ENCODE data around the gene PTPRS. TPM values are rescaled to one million over a fixed set of nuclear protein-coding genes. Genes with fewer than 3 reads are reported as not detected.
"Not testable (repeated sequence)": the region's sequence is repeated elsewhere in the genome, so short reads cannot be mapped to it uniquely, and the experiment has no call there.

PTPRS gene
- total RNA-seq, 1 experiment from 2014 or later = 15.0 TPM

GRCh38 chr19:5369304-5369703 is 28.7 kb upstream of the PTPRS start:
- TF ChIP-seq CTCF (IDR thresholded peaks at IDR 0.05; ENCODE audit: unreplicated experiment) = no peak
- Mint-ChIP-seq H3K36me3 (ENCODE audit: insufficient read depth, unreplicated experiment) (no peaks in the 10 kb centered on the region), H3K4me3 (ENCODE audit: unreplicated experiment) (no peak overlapping the region), H3K27ac (ENCODE audit: low read depth, unreplicated experiment) (no peak overlapping the region), H3K4me1 (ENCODE audit: insufficient read depth, unreplicated experiment) (no peaks in the 10 kb centered on the region), H3K9me3 (ENCODE audit: unreplicated experiment) (no peaks in the 10 kb centered on the region), H3K27me3 (ENCODE audit: insufficient read depth, unreplicated experiment) (peaks cover 9% of the 10 kb centered on the region)
- ChIA-PET POLR2A (interaction anchor here (1.0 kb wide), 1 partner anchor 34 kb away, joined by 3 read pairs; no protein-coding TSS in a partner anchor), CTCF (interaction anchor here (0.5 kb wide), 1 partner anchor 12 kb away, joined by 3 read pairs; no protein-coding TSS in a partner anchor)
- DNase-seq (ENCODE audit: unreplicated experiment) = no peak
- intact Hi-C loops (cut with micrococcal nuclease) = no loop called here
- BruUV-seq (replicated peaks) = no TSS peak

GRCh38 chr19:5367530-5368133 is 27.0 kb upstream of the PTPRS start:
- Mint-ChIP-seq H3K27me3 (ENCODE audit: insufficient read depth, unreplicated experiment) (peaks cover 8% of the 10 kb centered on the region), H3K4me3 (ENCODE audit: unreplicated experiment) (no peak overlapping the region), H3K4me1 (ENCODE audit: insufficient read depth, unreplicated experiment) (no peaks in the 10 kb centered on the region), H3K36me3 (ENCODE audit: insufficient read depth, unreplicated experiment) (no peaks in the 10 kb centered on the region), H3K9me3 (ENCODE audit: unreplicated experiment) (no peaks in the 10 kb centered on the region), H3K27ac (ENCODE audit: low read depth, unreplicated experiment) (no peak overlapping the region)
- BruUV-seq (replicated peaks) = no TSS peak
- CTCF ChIA-PET = no interaction called here
- POLR2A ChIA-PET = interaction anchor here (0.7 kb wide), 1 partner anchor 319 kb away, joined by 3 read pairs; no protein-coding TSS in a partner anchor
- DNase-seq (ENCODE audit: unreplicated experiment) = no peak
- TF ChIP-seq CTCF (IDR thresholded peaks at IDR 0.05; ENCODE audit: unreplicated experiment) = no peak
- intact Hi-C loops (cut with micrococcal nuclease) = no loop called here

- no peak for TF ChIP-seq CTCF (IDR thresholded peaks at IDR 0.05; ENCODE audit: unreplicated experiment)
- Mint-ChIP-seq H3K27me3 (ENCODE audit: insufficient read depth, unreplicated experiment) (peaks cover 16% of the 10 kb centered on the region), H3K27ac (ENCODE audit: low read depth, unreplicated experiment) (no peak overlapping the region), H3K36me3 (ENCODE audit: insufficient read depth, unreplicated experiment) (no peaks in the 10 kb centered on the region), H3K4me1 (ENCODE audit: insufficient read depth, unreplicated experiment) (no peaks in the 10 kb centered on the region), H3K9me3 (ENCODE audit: unreplicated experiment) (no peaks in the 10 kb centered on the region), H3K4me3 (ENCODE audit: unreplicated experiment) (no peak overlapping the region)
- DNase-seq (ENCODE audit: unreplicated experiment) = no peak
- intact Hi-C loops (cut with micrococcal nuclease) = no loop called here
- BruUV-seq (replicated peaks) = no TSS peak
- CTCF ChIA-PET = no interaction called here
- POLR2A ChIA-PET = interaction anchor here (0.6 kb wide), 1 partner anchor 232 kb away, joined by 3 read pairs; no protein-coding TSS in a partner anchor
Measured at GRCh38 chr19:5365905-5366304, 25.3 kb upstream of the PTPRS start.

- peaks cover 6% of the 10 kb centered on the region for H3K36me3 Mint-ChIP-seq (ENCODE audit: insufficient read depth, unreplicated experiment)
- DNase-seq (ENCODE audit: unreplicated experiment) = no peak
- no peaks in the 10 kb centered on the region for H3K9me3 Mint-ChIP-seq (ENCODE audit: unreplicated experiment)
- H3K4me3 Mint-ChIP-seq (ENCODE audit: unreplicated experiment) = no peak overlapping the region
- no peak for TF ChIP-seq CTCF (IDR thresholded peaks at IDR 0.05; ENCODE audit: unreplicated experiment)
- H3K4me1 Mint-ChIP-seq (ENCODE audit: insufficient read depth, unreplicated experiment) = no peaks in the 10 kb centered on the region
- no TSS peak for BruUV-seq (replicated peaks)
- CTCF ChIA-PET = interaction anchor here (1.4 kb wide), 1 partner anchor 9 kb away, joined by 5 read pairs; no protein-coding TSS in a partner anchor
- intact Hi-C loops (cut with micrococcal nuclease) = no loop called here
- peaks cover 25% of the 10 kb centered on the region for H3K27me3 Mint-ChIP-seq (ENCODE audit: insufficient read depth, unreplicated experiment)
- POLR2A ChIA-PET = no interaction called here
- H3K27ac Mint-ChIP-seq (ENCODE audit: low read depth, unreplicated experiment) = no peak overlapping the region
Measured at GRCh38 chr19:5364674-5365073, 24.1 kb upstream of the PTPRS start.

- intact Hi-C loops (cut with micrococcal nuclease); H3K9me3 Mint-ChIP-seq (ENCODE audit: unreplicated experiment): not testable (repeated sequence)
- POLR2A ChIA-PET = interaction anchor here (0.6 kb wide), 1 partner anchor 142 kb away, joined by 3 read pairs; no protein-coding TSS in a partner anchor
Measured at GRCh38 chr19:5361839-5362238, 21.2 kb upstream of the PTPRS start.

More at GRCh38 chr19:5361839-5362238, 21.2 kb upstream of the PTPRS start:
- not testable (repeated sequence) for H3K4me3 Mint-ChIP-seq (ENCODE audit: unreplicated experiment); H3K27ac Mint-ChIP-seq (ENCODE audit: low read depth, unreplicated experiment); H3K4me1 Mint-ChIP-seq (ENCODE audit: insufficient read depth, unreplicated experiment); H3K36me3 Mint-ChIP-seq (ENCODE audit: insufficient read depth, unreplicated experiment); DNase-seq (ENCODE audit: unreplicated experiment); BruUV-seq (replicated peaks)
- CTCF ChIA-PET = interaction anchor here (1.2 kb wide), 1 partner anchor 173 kb away, joined by 3 read pairs; no protein-coding TSS in a partner anchor
- H3K27me3 Mint-ChIP-seq (ENCODE audit: insufficient read depth, unreplicated experiment) = peaks cover 53% of the 10 kb centered on the region

Data from MCF 10A (cell line).